NCI-H187 (cell line): ENCODE data around the gene CCDC34.

Experiments used
- DNase-seq, 2 experiments: peaks; one replicate each; lab custom pipeline; 2025; lab: John Stamatoyannopoulos, UW

Gene CCDC34

DNA sequence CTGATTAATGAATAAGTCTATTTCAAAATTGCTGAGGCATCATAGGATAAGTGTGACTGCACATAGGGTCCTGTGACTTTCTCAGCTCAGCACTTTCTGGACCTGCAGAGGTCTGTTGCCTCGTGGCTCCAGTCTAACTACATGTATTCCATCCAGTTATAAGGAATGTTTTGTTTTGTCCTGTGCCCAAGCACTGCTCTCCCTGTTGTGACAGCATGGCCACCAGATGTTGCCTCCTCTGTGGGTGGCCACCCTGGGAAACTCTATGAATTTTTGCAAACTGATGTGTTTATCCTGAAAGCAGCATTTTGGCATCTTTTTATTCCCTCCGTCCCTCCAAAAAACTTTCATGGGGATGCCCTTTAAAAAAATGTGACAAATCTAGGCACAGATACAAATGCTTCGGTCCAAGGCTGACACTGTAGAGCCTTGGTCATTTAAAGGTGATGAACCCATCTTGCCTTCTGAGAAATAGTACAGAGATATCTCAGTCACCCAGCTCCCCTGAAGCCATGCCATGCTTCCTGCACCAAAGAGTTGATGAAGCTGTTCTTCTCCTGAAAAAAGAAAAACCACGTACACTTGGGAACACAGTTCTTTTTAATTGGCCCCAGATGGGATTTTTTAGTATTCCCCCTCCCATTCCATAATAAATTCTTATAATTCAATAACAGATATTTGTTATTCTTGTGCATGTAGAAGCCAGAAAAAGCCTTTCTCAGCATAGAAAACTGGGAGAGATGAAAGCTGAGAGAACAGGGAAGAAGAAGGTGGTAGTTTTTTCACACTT is 72.6 kb downstream of the CCDC34 start:
- no peak for DNase-seq
